LNCaP clone FGC (cell line): ENCODE measurements around the gene SKI.

Experiments
- DNase-seq: peaks from one replicate; pipeline ENCODE4 v3.0.0-alpha.2; 2011; ENCODE audit warnings: low read depth
- H3K4me3 ChIP-seq: 2 replicates; pipeline ENCODE4 v1.5.1; 2011; ENCODE audit warnings: mild to moderate bottlenecking, low read depth, low read length, control low read depth
- CTCF ChIP-seq: IDR thresholded peaks from 2 replicates; pipeline ENCODE4 v1.5.1; 2012; ENCODE audit warnings: mild to moderate bottlenecking; ENCODE audit not compliant: control insufficient read depth, insufficient read depth; ENCODE audit errors: extremely low read depth

The SKI gene

GRCh38 chr1:2182376-2182775, 45.7 kb upstream of the SKI start:
- no peak for TF ChIP-seq CTCF

GRCh38 chr1:2183937-2184334, 44.2 kb upstream of the SKI start:
- TF ChIP-seq CTCF, result no peak
- no peak for DNase-seq
- H3K4me3 ChIP-seq, result no peak overlapping the region

More at GRCh38 chr1:2182376-2182775, 45.7 kb upstream of the SKI start:
- DNase-seq, result no peak
- no peak overlapping the region for H3K4me3 ChIP-seq

- H3K4me3 ChIP-seq, result no peak overlapping the region
- no peak for DNase-seq
- no peak for TF ChIP-seq CTCF
Observed at GRCh38 chr1:2184531-2184930, 43.6 kb upstream of the SKI start.

- no peak for DNase-seq
- no peak overlapping the region for H3K4me3 ChIP-seq
- TF ChIP-seq CTCF, result no peak
Observed at GRCh38 chr1:2184934-2185333, 43.2 kb upstream of the SKI start.

GRCh38 chr1:2185880-2186855, 42.0 kb upstream of the SKI start:
- H3K4me3 ChIP-seq, result no peak overlapping the region
- no peak for DNase-seq
- TF ChIP-seq CTCF, result no peak

GRCh38 chr1:2186901-2187300, 41.2 kb upstream of the SKI start:
- DNase-seq, result no peak
- TF ChIP-seq CTCF, result no peak
- no peak overlapping the region for H3K4me3 ChIP-seq
